ENCODE results near the gene TNC.
A peak's percentile ranks its signal among the peaks of the same experiment; 100 is the strongest.
"Not testable (repeated sequence)": the region's sequence is repeated elsewhere in the genome, so short reads cannot be mapped to it uniquely, and the experiment has no call there.

TNC gene

GRCh38 chr9:115134941-115135340 is 17.0 kb upstream of the TNC start:
- no peak for DNase-seq (ENCODE audit: low read depth)

- DNase-seq (ENCODE audit: low read depth) = peak; percentile 75
Measured at GRCh38 chr9:115133649-115134048, 15.7 kb upstream of the TNC start.

- peak; percentile 54 for DNase-seq (ENCODE audit: low read depth)
Measured at GRCh38 chr9:115132648-115133047, 14.7 kb upstream of the TNC start.

DNA sequence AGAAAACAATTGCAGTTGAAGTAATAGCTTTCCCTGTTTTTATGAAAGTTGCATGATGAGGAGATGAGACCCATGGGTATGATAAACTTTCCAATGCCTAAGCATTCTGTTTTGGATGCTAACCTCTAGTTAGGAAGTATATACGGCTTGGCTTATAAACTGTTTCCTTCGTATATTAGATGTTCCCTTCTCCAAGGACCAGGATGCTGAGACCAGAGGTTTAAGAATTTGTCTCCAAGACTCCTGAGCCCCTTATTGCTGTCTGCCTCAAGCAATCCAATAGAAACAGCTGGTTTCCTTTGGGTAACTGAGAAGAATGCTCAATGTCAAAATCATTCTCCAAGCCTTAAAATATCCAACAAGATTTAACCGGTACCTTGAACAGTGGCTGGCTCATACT is 12.2 kb upstream of the TNC start:
- DNase-seq (ENCODE audit: low read depth) = no peak

DNA sequence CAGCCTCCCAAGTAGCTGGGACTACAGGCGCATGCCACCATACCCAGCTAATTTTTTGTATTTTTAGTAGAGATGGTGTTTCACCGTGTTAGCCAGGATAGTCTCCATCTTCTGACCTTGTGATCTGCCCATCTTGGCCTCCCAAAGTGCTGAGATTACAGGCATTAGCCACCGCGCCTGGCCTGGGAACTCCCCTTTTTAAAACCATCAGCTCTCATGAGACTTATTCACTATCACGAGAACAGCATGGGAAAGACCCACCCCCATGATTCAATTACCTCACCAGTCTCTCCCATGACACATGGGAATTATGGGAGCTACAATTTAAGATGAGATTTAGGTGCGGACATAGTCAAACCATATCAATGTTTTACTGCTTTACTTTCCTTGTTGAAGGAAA is 10.8 kb upstream of the TNC start:
- DNase-seq (ENCODE audit: low read depth) = not testable (repeated sequence)

DNA sequence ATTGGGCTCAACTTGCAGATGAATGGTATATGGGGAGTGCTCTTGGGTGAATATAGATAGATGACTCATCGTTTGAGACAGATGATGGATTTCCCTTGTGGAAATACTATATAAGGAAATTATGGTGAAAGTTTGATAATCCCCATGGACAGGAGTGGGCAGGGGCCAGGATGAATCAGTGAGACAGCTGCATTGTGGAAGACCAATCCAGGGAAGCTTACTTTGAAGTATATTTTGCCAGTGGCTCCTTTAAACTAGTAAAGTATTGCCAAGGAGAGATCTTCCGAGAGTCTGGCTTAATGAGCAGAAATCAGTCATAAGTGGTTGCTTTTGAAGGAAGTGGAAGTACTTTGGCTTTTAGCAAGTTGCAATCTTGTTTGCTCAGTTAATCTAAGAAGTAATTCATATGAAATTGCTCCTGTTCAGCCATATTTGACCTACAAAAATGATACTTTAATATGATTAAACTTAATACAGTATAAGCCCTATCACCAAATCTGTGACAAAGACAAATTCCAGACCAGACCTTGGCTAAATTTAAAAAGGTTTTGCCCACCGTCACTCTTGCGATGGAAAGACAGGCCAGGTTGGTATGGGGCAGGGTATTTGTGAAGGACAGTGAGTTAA is 9.3 kb upstream of the TNC start:
- DNase-seq (ENCODE audit: low read depth) = peak; percentile 78

GRCh38 chr9:115126404-115126803 is 8.4 kb upstream of the TNC start:
- DNase-seq (ENCODE audit: low read depth) = no peak

DNA sequence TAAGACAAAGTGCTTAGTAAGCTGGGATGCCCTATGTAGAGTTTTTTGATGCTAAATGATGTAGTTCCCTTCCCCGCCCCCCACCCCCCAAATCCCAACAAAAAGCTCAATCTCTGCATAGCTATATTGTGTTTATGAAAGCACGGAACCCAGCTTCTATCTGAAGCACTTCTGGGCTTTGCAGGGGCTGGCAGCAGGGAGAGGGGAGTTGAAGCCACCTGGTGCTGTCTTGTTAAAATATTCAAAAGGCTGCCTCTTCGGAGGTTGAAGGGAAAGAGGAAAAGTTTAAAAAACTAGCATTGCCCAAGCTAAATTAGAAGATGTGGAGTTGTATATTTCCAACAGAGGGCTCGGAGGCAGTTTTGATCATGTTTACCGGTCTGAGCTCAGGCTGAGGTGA is 5.0 kb upstream of the TNC start:
- DNase-seq (ENCODE audit: low read depth) = no peak

DNA sequence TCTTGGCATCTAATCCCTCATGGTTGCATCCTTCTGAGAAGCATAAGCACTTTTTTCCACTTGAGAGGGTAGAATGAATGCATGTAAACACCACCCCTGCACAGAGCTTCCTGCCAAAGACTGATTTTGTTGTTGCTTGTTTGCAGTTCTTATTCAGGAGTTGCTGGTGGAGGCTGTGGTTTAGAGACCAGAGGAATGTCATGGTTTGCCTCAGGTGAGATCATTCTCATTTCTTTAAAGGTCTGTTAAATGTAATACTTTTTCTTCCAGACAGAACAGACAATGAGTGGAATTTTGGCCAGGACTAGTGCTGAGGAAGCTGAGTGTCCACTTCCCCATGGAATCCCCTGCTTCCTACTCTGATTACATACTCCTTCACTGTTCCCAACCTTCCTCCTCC is 3.2 kb upstream of the TNC start:
- DNase-seq (ENCODE audit: low read depth) = no peak

GRCh38 chr9:115118879-115119218 is 892 bp upstream of the TNC start:
- peak; percentile 83 for DNase-seq (ENCODE audit: low read depth)

DNA sequence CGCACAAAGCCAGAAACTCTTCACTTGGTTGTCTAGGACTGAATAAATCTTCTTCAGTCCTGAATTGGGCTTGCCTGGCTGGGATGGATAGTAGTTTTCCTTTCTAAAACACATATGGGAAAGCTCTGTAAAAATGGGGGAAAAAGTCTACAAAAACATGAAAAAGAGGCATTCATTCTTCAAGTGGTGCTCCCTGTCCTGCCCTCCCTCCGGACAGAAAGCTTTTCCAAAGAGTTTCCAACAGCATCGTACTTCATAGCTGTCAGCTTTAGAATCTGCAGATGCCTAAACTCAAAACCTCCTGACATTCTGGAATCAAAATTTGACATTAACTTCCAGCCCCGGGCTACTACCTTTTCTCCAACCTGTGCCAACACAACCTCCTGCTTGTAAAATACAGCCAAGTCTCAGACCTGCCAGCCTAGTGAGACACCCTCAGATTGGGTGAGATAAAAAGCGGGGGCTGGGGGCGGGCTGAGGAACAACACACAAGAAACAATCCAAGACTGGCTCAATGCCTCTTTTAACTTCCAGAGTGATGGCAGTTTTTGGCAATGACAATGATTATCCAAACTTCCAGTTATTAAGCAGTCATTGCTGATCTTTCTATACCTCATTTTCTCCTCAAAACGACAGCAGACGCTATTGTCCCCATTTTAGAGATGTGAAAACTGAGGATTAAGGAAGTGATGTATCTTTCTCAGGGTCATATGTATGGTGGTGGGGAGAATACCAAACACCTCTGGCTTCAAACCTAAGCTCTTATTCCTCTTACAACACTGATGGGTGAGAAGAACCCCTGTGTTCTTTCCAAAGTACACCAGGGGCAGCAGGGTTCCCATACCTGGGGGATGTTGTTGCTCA is 1.3 kb downstream of the TNC start:
- no peak for DNase-seq (ENCODE audit: low read depth)

GRCh38 chr9:115115924-115116323 is 2.0 kb downstream of the TNC start:
- DNase-seq (ENCODE audit: low read depth) = peak; percentile 79

DNA sequence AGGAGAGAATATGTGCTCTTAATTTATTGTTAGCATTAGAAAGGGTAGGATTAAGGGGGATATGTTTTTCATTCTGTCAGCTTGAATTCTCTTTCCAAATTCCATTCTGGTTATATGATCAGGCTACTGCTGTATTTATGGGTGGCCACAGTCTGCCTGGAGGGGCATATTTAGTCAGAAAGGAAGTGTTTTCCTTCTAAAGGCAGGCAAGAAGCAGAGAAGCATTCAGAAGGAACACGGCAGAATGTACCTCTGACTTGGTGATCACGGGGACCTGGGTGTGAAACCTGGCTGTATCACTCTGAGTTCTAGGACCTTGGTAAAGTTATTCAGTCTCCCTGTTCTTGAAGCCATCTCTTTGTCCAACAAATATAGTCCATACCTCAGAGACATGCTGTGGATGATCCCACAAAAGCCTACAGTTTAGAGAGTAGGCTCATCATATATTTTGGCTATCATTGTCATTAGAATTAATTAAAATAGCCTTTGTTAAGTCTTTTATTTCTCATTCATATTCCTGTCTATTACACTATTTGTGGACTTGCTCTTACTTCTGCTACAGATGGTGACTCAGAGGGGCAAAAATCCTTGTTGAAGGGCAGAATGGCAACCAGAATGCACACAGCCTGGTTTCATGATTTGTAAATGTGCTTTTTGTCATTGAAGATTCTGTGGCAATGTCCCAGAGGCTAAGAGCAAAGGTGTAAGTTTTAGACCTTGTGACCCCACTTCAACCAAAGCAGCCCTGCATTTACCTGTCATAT is 2.7 kb downstream of the TNC start:
- DNase-seq (ENCODE audit: low read depth) = no peak

- DNase-seq (ENCODE audit: low read depth) = no peak
Measured at GRCh38 chr9:115114546-115114945, 3.4 kb downstream of the TNC start.

GRCh38 chr9:115114084-115114483 is 3.9 kb downstream of the TNC start:
- no peak for DNase-seq (ENCODE audit: low read depth)

DNA sequence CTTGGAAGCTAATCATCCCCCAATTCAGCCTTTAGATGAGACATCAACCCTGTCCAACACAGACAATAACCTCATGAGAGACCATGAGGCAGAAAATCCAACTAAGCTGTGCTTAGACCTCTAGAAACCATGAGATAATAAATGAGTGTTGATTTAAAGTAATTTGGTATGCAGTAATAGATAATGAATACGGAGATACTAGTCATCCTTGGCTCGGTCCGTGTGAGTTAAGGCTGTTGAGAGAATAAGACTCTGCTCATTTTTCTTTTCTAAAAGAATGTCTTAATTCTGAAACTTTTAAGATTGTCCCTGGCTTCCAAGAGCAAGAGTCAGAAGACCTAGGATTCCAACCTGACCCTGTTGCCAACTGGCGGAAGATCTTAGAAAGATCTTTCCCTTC is 6.1 kb downstream of the TNC start:
- DNase-seq (ENCODE audit: low read depth) = no peak

DNA sequence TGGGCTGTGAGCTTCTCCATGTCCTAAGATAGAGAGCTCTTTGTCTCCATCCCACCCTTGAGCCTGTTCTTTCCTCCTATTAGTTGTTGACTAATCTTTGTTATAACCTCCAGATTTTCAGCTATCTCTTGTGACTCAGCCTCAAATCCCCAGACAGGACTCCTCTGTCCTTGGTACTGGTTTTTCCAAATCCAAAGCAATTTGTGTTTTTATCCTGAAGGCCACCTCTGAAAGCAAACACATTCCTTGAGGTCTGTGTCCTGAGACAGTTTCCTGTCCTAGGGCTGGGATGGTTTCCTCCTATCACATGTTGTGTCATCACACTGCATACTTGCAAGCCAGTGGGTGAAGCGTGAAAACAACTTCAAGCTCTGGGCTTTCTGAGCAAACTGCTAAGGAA is 8.5 kb downstream of the TNC start:
- no peak for DNase-seq (ENCODE audit: low read depth)

DNA sequence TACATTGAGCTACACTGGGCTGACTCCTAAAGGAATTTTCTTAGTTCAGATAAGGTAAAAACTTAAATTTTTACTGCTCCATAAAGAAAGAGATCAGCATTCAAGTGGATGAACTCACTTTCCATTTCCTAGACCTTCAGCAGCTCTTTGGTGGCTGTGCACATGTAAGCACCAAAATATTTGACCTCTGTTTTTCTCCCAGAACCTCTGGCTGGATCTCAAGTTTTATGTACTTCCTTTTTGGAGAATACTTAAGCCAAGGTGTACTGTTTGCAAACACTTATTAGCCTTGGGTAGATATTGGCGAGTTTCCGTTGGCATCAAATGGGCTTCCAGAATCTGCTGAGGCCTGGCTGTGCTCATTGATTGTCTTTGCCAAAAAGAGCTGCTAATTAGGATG is 10.3 kb downstream of the TNC start:
- no peak for DNase-seq (ENCODE audit: low read depth)

GRCh38 chr9:115106642-115107041 is 11.3 kb downstream of the TNC start:
- DNase-seq (ENCODE audit: low read depth) = no peak

DNA sequence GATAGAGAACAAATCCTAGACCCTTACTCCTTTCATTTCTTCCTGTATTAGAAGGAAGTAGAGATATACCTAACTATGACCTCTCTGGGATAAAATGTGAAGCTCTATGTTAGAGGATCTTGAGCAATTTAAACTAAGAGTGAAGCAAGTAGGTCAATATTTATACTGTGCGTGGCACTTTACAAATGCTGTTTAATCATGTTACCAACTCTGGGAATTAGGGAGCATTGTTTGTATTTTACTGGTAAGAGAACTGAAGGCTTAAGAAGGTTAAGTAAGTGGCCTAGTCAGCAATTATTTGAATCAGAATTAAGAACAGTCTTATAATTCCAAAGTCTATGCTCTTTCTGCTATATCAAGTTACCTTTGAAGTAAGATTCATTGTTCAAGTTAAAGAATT is 12.0 kb downstream of the TNC start:
- DNase-seq (ENCODE audit: low read depth) = no peak

- DNase-seq (ENCODE audit: low read depth) = no peak
Measured at GRCh38 chr9:115104908-115105307, 13.0 kb downstream of the TNC start.

GRCh38 chr9:115103746-115104477 is 14.0 kb downstream of the TNC start:
- DNase-seq (ENCODE audit: low read depth) = no peak
